Ureter (tissue), 1 donor: Measurements from ENCODE around the gene HELZ. TPM values are rescaled to one million over a fixed set of nuclear protein-coding genes. Genes with fewer than 3 reads are reported as not detected.
"Not testable (repeated sequence)": the region's sequence is repeated elsewhere in the genome, so short reads cannot be mapped to it uniquely, and the experiment has no call there.

Experiments
- DNase-seq: peaks from one replicate; pipeline ENCODE4 v3.0.0-alpha.2; 2020; ENCODE audit warnings: low spot score
- total RNA-seq: library from RNA; stranded (reverse); gene quantifications from one replicate; pipeline ENCODE4 v1.2.4, GENCODE V29; 2023
- donor health status: DM: yes; HTN: yes; CAD: no.

Gene HELZ
- total RNA-seq, 1 donor from 2014 or later = 68.4 TPM

DNA sequence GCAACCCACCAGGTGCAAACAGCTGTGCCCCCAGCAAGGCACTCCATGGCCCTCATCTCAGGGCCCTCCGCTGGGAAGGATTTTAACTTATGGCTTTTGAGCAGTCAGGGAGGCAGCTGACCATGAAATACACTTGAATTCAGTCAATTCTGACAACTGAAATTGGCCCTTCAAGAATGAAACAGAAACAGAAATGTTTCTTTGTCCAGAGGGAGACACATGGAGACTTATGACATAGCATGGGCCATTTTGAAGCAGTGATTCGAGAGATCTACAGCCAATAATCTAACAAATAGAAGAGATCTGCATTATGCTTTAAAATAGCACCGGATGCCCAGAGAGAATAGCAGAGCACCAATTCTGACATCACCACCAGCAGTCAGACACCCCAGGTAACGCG, 193.2 kb downstream of the HELZ start:
- DNase-seq = no peak

GRCh38 chr17:67051155-67051538, 193.8 kb downstream of the HELZ start:
- no peak for DNase-seq

DNA sequence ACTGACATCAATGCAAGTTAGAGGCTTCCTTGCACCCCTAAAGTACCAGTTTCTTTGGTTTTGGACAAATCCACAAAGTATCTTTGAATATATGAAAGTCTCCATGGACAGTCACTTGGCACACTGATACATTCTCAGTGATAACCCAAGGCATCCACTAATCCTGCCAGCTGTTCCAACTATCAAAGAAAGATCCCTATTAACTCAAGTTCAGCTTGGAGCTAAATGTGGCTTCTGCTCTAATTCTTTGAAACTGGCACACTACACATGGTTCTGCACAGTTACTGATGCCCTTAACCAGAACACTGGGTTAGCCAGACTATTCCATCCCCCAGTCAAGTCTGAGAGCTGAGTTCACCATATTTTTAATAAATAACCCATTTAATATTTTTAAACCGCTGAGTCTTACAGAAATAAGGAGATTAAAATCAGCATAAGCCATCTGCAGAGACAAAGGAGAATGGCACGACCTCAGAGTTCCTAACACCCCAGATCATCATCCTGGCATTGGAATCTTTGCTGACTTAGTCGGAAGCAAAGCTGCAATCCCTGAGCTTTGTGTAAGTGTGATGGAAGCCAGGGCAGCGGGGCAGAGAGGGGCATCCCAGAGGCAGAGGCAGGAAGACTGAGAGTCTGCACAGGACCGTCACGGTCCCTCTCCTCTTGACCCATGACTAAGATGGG, 194.4 kb downstream of the HELZ start:
- DNase-seq = no peak

DNA sequence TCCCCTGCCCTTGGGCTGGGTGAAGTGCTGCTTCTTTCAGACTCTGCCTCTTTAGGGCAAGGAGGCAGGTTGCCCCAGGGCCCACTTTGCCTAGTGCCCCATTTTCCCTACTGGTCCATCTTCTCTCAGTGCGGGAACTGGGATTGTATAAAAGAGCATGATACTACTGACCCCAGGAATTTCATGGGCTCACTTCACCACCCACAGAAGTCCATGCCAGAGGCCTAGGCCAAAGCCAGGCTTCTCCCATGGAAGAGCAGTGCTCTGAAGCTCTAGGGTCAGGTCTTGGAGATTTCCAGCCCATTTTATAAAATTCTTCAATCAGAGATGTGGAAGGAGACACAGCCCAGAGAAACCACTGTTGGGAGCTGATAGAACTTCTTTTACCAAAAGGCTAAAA, 194.9 kb downstream of the HELZ start:
- no peak for DNase-seq

GRCh38 chr17:67049025-67049739, 195.8 kb downstream of the HELZ start:
- no peak for DNase-seq

DNA sequence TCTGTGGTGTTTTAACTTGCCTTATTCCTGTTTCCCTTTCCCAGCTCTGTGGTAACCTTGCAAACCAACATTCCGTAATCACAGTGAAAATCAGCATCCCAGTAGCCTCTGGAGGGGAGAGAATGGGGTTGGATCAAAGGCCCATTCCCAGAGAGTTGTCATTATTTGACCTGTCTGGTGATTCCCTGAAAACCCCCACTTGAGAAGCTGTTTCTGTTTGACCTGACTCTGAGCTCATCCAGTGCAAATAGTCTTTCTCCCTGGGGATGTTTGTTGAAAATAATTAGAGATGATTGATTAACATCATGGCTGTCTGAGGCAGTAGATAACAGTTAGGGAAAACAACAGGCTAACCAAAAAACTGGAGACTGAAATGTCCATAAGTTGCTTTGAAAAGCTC, 197.6 kb downstream of the HELZ start:
- no peak for DNase-seq

GRCh38 chr17:67046398-67046797, 198.6 kb downstream of the HELZ start:
- no peak for DNase-seq

GRCh38 chr17:67044940-67045339, 200.1 kb downstream of the HELZ start:
- no peak for DNase-seq

- no peak for DNase-seq
These were observed 200.8 kb downstream of the HELZ start, which contains the start of gene CACNG1 for GRCh38 chr17:67044016-67044772. CACNG1 (plus strand) TSS chr17:67044554; CDS start chr17:67044661, 107 bp downstream.

GRCh38 chr17:67043283-67043682, 201.7 kb downstream of the HELZ start:
- no peak for DNase-seq

- no peak for DNase-seq
These were observed 202.8 kb downstream of the HELZ start for GRCh38 chr17:67041941-67042899.

DNA sequence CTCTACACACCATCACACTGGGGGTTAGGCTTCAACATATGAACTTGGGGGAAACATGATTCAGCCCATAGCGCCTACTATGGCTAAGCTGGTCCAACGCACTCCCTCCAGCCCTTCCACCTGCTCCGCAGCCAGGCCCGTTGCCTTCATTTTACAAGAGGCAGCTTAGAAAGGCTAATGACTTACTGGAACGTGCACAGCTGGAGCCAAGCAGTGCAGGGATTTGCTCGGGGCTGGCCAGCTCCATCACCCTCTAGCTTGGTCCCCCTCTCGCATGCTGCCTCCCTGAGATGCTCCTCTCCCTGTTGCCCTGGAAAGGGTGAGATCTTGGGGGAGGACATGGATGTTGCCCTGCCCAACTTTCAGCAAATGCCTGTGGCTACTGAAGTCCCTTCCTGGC, 203.5 kb downstream of the HELZ start:
- DNase-seq = no peak

DNA sequence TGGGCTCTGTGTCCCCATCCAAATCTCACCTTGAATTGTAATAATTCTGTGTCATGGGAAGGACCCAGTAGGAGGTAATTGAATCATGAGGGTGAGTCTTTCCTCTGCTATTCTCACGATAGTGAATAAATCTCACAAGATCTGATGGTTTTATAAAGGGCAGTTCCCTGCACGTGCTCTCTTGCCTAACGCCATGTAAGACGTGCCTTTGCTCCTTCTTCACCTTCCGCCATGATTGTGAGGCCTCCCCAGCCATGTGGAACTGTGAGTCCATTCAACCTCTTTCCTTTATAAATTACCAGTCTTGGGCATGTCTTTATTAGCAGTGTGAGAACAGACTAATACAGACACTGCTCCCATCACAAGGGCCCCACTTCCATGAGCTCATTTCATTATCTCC, 203.9 kb downstream of the HELZ start:
- not testable (repeated sequence) for DNase-seq

- no peak for DNase-seq
These were observed 204.3 kb downstream of the HELZ start for GRCh38 chr17:67040652-67041051.

DNA sequence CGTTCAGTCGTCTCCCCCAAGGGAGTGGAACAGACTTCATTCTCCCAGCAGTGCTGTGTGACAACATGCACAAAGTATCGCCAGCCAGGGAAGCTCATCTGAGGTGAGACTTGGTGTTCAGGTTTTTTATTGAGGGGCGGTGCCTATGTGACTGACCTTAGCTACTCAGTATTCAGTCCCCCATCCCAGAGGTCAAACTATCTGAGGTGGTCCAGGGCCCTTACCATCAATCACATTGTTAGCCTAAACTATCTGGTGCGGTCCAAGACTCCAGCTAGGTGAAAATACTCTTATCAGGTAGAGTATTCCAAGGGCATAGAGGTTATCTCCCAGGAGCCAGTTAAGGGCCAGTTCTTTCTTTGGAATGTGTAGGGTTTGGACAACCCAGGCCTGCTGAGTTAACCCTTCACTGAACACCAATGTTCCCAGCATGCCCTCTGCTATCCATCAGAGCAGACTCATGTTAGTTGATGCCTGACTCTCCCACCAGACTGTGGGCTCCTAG, 206.1 kb downstream of the HELZ start:
- no peak for DNase-seq

DNA sequence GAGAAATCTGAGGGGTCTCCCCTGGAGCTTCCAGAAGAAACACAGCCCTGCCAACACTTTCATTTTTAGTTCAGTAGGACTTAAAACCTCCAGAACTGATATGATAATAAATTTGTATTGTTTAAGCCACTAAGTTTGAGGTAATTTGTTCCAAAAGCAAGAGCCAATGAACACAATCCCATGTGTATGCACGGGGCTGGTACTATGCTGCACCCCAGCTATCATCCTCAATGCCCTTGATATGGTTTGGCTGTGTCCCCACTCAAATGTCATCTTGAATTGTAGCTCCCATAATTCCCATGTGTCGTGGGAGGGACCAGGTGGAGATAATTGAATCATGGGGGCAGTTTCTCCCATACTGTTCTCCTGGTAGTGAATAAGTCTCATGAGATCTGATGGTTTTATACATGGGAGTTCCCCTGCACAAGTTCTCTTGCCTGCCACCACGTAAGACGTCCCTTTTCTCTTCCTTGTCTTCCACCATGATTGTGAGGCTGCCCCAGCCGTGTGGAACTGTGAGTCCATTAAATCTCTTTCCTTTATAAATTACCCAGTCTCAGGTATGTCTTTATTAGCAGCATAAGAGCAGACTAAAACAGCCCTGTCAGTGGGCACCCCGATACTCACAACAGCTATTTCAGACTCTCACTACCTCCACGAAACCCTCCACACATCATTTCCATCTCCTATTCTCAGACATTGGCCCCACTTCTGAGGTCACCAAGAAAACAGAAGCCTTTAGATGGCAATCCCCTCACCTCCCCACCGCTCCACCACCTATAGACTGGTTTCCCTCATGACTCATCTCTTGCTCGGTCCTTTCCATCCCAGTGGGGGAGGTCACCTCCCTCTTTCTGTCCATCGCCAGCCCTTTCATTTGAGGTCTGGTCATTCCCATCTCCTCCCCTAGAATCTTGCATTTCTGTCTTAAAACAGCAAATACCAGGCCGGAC, 209.6 kb downstream of the HELZ start:
- DNase-seq = no peak

GRCh38 chr17:67033613-67034012, 211.4 kb downstream of the HELZ start:
- no peak for DNase-seq

- DNase-seq = no peak
These were observed 212.0 kb downstream of the HELZ start for GRCh38 chr17:67032985-67033384.

DNA sequence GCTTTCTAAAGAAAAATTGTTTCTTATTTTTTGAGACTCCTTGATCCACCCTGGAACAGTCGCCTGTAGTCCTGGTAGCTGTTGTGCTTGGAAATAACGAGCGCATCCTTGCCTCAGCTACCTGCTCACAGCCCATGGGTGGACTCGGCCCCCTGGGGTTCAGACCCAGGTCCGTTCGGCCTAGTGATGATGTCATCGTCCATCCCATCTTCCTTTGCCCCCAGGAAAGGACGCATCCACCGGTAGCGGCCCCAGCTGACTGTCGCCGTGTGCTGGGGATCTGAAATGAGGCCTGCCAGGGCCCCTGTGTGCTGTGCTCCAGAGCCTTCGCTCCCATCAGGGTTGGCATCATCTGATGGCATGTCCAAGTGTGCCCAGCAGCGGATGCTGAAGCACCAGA, 212.6 kb downstream of the HELZ start:
- no peak for DNase-seq

DNA sequence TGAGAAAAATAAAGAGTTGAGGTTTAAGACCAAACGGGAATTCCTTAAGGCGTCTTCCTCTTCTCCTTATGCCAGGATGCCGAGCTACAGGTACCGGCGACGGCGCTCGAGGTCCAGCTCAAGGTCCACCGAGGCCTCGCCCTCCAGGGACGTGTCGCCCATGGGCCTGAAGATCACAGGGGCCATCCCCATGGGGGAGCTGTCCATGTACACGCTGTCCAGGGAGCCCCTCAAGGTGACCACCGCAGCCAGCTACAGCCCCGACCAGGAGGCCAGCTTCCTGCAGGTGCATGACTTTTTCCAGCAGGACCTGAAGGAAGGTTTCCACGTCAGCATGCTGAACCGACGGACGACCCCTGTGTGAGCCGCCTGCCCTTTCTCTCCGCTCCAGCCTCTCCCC, 214.4 kb downstream of the HELZ start:
- DNase-seq = no peak
